Cardiac atrium fibroblast (primary cell): ENCODE results near the gene XIRP2. TPM values are rescaled to one million over a fixed set of nuclear protein-coding genes. Genes with fewer than 3 reads are reported as not detected.

Experiments
- total RNA-seq: library from RNA; depleted of rRNA; stranded (reverse); fragments of >200 nt; gene quantifications from 2 replicates; pipeline ENCODE4 v1.2.3, GENCODE V29; 2015

The XIRP2 gene, protein sequence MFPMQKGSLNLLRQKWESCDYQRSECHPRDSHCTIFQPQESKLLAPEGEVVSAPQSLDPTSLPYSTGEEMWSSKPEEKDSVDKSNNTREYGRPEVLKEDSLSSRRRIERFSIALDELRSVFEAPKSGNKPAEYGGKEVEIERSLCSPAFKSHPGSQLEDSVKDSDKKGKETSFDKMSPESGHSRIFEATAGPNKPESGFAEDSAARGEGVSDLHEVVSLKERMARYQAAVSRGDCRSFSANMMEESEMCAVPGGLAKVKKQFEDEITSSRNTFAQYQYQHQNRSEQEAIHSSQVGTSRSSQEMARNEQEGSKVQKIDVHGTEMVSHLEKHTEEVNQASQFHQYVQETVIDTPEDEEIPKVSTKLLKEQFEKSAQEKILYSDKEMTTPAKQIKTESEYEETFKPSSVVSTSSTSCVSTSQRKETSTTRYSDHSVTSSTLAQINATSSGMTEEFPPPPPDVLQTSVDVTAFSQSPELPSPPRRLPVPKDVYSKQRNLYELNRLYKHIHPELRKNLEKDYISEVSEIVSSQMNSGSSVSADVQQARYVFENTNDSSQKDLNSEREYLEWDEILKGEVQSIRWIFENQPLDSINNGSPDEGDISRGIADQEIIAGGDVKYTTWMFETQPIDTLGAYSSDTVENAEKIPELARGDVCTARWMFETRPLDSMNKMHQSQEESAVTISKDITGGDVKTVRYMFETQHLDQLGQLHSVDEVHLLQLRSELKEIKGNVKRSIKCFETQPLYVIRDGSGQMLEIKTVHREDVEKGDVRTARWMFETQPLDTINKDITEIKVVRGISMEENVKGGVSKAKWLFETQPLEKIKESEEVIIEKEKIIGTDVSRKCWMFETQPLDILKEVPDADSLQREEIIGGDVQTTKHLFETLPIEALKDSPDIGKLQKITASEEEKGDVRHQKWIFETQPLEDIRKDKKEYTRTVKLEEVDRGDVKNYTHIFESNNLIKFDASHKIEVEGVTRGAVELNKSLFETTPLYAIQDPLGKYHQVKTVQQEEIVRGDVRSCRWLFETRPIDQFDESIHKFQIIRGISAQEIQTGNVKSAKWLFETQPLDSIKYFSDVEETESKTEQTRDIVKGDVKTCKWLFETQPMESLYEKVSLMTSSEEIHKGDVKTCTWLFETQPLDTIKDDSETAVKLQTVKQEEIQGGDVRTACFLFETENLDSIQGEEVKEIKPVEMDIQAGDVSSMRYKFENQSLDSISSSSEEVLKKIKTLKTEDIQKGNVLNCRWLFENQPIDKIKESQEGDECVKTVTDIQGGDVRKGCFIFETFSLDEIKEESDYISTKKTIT (N-terminal part only)
- total RNA-seq = under 0.01 and 0.18 TPM in 2 replicates

DNA sequence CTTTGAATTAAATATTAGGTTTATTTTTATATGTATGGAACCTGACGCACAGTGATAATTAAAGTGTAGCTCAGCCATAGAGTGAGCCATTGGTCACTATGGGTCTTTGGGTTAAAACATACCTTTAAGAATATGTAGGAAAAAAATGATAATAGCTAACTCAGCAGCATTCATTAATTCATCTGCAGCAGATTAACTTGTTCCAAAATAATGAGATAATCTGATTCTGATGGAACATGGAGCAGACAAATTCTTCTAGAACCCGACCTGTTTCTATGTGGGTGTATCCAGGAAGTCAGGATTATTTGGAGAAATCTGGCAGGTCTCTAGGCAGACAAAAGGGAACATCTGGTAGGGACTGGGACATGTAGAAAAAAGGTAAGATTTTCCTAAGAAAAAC is at the start of gene XIRP2:
TSS of gene XIRP2 (plus strand) at position 301 of the 400 bp plus-strand sequence. CDS start 15,003 bp downstream, outside the sequence.

DNA sequence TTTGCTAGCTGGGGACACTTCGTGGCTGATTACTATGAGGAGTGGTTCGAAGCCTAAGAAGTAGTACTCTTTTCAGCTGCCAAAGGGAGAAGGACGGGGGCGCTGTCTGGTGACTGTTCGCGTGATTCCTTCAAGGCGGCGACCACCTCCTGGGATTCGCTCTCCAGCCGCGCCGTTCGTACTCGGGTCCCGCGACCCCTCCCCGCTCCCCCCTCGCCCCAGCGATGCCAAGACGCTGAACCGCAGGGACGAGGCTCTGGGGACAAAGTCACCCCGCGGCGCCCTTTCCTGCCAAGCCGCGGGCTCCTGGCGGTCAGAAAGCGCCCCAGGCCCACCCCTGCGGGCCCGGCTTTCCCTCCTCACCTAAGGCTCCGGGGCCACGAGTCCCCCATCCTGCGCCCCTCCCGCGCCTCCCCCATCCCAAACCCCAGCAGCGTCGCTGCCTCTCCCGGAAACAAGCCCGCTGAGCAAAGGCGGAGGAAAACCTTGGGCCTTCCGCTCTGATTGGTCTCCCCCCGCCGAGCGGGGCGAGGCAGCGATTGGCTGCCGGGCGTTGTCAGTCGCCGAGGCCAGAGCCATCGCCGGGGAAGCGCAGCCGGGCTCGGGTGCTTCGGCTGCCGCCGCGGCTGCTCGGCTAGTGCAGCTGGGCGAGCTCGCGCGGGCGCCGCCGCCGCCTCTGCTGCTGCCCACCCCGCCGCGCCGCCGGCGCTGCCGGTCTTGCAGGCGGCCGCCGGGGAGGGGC is 404.3 kb downstream of the XIRP2 start, which contains the start of gene B3GALT1:
TSS of gene B3GALT1 (plus strand) at position 572 of the 742 bp plus-strand sequence.

